K562 (cell line): ENCODE results near the gene TRIM47. TPM values are rescaled to one million over a fixed set of nuclear protein-coding genes. Genes with fewer than 3 reads are reported as not detected.

Experiments used
- ATF3 ChIP-seq, 2 experiments: fragments of 450-650 bp in 1 of 2; sonication (generic) in 1 of 2; formaldehyde crosslinking in 1 of 2; IDR thresholded peaks in 1 of 2; conservative IDR thresholded peaks in 1 of 2; 2 replicates each; pipeline versions ENCODE4 v1.6.1 to v1.8.1; 2016 to 2023; ENCODE audit warnings: mild to moderate bottlenecking in 2 of 2, moderate library complexity in 2 of 2, inconsistent platforms in 1 of 2, missing genetic modification reagents in 1 of 2
- CHD7 ChIP-seq: fragments of 200-600 bp; sonication (generic); IDR thresholded peaks from one replicate; pipeline ENCODE4 v1.6.1; 2012; ENCODE audit warnings: mild to moderate bottlenecking, low read depth, low read length, inconsistent platforms
- ETV5 ChIP-seq: sonication (generic); formaldehyde crosslinking; IDR thresholded peaks from 2 replicates; pipeline ENCODE4 v1.4.0; 2020; ENCODE audit warnings: low read depth, mild to moderate bottlenecking, missing genetic modification reagents
- HDAC1 ChIP-seq, 2 experiments: fragments of 450-650 bp; IDR thresholded peaks; 2 replicates each; pipeline ENCODE4 v1.6.1; 2016 to 2017; ENCODE audit warnings: inconsistent platforms in 1 of 2, mild to moderate bottlenecking in 1 of 2, moderate library complexity in 1 of 2
- HOMEZ ChIP-seq: fragments of 250-450 bp; sonication (Bioruptor Pico); IDR thresholded peaks from 2 replicates; pipeline ENCODE4 v1.4.0; 2020; ENCODE audit warnings: mild to moderate bottlenecking, moderate library complexity
- JUNB ChIP-seq: fragments of 450-650 bp; formaldehyde crosslinking; conservative IDR thresholded peaks from 2 replicates; pipeline ENCODE4 v1.4.0; 2020; ENCODE audit warnings: mild to moderate bottlenecking
- KAT7 ChIP-seq: sonication (generic); formaldehyde crosslinking; IDR thresholded peaks from 2 replicates; pipeline ENCODE4 v1.8.0; 2022; ENCODE audit warnings: missing genetic modification reagents, mild to moderate bottlenecking, borderline replicate concordance
- OTX1 ChIP-seq: fragments of 450-650 bp; formaldehyde crosslinking; IDR thresholded peaks from 2 replicates; pipeline ENCODE4 v1.4.0; 2022; ENCODE audit warnings: mild to moderate bottlenecking
- RAD51 ChIP-seq: fragments of 450-650 bp; IDR thresholded peaks from 2 replicates; pipeline ENCODE4 v1.7.1; 2016; ENCODE audit warnings: low read depth, mild to moderate bottlenecking, borderline replicate concordance
- RNF2 ChIP-seq: sonication (generic); IDR thresholded peaks from 2 replicates; pipeline ENCODE4 v1.6.1; 2016
- SMARCB1 ChIP-seq: IDR thresholded peaks from 2 replicates; pipeline ENCODE4 v1.6.1; 2011; ENCODE audit warnings: improper control_type of control experiment, low read depth; ENCODE audit not compliant: insufficient read length
- ZNF224 ChIP-seq: sonication (generic); formaldehyde crosslinking; IDR thresholded peaks from 2 replicates; pipeline ENCODE4 v1.8.0; 2022; ENCODE audit warnings: mild to moderate bottlenecking, missing genetic modification reagents
- ZNF445 ChIP-seq: fragments of 250-450 bp; sonication (Bioruptor Pico); IDR thresholded peaks from 2 replicates; pipeline ENCODE4 v1.4.0; 2020; ENCODE audit warnings: low read depth, mild to moderate bottlenecking, moderate library complexity
- ZNF830 ChIP-seq: fragments of 250-450 bp; sonication (Bioruptor Pico); IDR thresholded peaks from 2 replicates; pipeline ENCODE4 v1.5.0; 2021; ENCODE audit warnings: mild to moderate bottlenecking
- polyA plus RNA-seq, 8 experiments: library from polyadenylated mRNA; depleted of rRNA in 4 of 8; stranded (reverse) in 5 of 8; unstranded in 3 of 8; fragments of >200 nt; fragmentation: Nextera tagmentation in 2 of 8; fragmentation: Illumina TruSeq in 1 of 8; extraction: Ambion mirVana in 2 of 8; extraction: Trizol in 1 of 8; gene quantifications; 2 replicates each; pipeline versions ENCODE4 v1.2.1 to v1.2.3, GENCODE V29; 2011 to 2014; ENCODE audit warnings: inconsistent platforms in 1 of 8, missing spikeins in 1 of 8
- total RNA-seq, 7 experiments: library from RNA; depleted of rRNA in 6 of 7; stranded (reverse); fragments of >200 nt in 6 of 7; fragmentation: Illumina TruSeq in 2 of 7; extraction: Trizol in 2 of 7; gene quantifications; 2 replicates each; pipeline versions ENCODE4 v1.2.1 to v1.2.3, GENCODE V29; 2011 to 2021; ENCODE audit warnings: low replicate concordance in 1 of 7

Gene TRIM47
- total and polyA plus RNA-seq, 9 of the 15 experiments (the other 6 are each of a cell fraction or from before 2014, with no cell fraction given) = 0.56 to 6.1 (median 3.2) TPM

- TF ChIP-seq CHD7 (no peak), KAT7 (0 out of 2 replicates have a peak, but pooled peaks have one; percentile 81), ETV5 (no peak), SMARCB1 (no peak), JUNB (CRISPR knock-in tag) (no peak), HDAC1 (IDR thresholded peaks at IDR 0.05) (peak in 1 of 2 experiments; percentile 68; a peak in 1 of 4 replicates), ZNF224 (no peak), RNF2 (no peak), RAD51 (no peak), ATF3 (IDR thresholded peaks at IDR 0.05) (no peak), ATF3 (CRISPR knock-in tag; conservative IDR thresholded peaks at IDR 0.05) (no peak), HOMEZ (CRISPR knock-in tag) (no peak), ZNF830 (CRISPR knock-in tag) (no peak), ZNF445 (CRISPR knock-in tag) (no peak), OTX1 (CRISPR knock-in tag) (no peak)
Measured at GRCh38 chr17:75856062-75856756, 22.2 kb downstream of the TRIM47 start (continued).
